SIG-M5 (cell line): ENCODE measurements around the gene STPG3.

Source experiments
- DNase-seq: peaks from one replicate; lab custom pipeline; 2025; lab: John Stamatoyannopoulos, UW

The STPG3 gene

GRCh38 chr9:137251194-137251461 is at the start of gene STPG3:
Gene STPG3, plus strand, starts transcription at chr9:137251286. Its CDS starts 1 bp downstream, at chr9:137251287.
- no peak for DNase-seq

GRCh38 chr9:137202966-137203365 is 48.1 kb upstream of the STPG3 start:
- no peak for DNase-seq

GRCh38 chr9:137204731-137205125 is 46.4 kb upstream of the STPG3 start:
- no peak for DNase-seq

- peak; percentile 19 for DNase-seq
Observed at GRCh38 chr9:137205126-137206069, 45.7 kb upstream of the STPG3 start, which contains the start of the genes NDOR1 and TMEM203. Gene NDOR1, plus strand, starts transcription at chr9:137205700. Its CDS starts 78 bp downstream, at chr9:137205778. Gene TMEM203, minus strand, starts transcription at chr9:137205648. Its CDS starts 234 bp downstream, at chr9:137205414.

- DNase-seq, result no peak
Observed at GRCh38 chr9:137206602-137207001, 44.5 kb upstream of the STPG3 start.

GRCh38 chr9:137211532-137211931 is 39.6 kb upstream of the STPG3 start:
- no peak for DNase-seq

GRCh38 chr9:137212520-137212919 is 38.6 kb upstream of the STPG3 start:
- DNase-seq, result no peak

- no peak for DNase-seq
Observed at GRCh38 chr9:137213160-137214060, 37.7 kb upstream of the STPG3 start.

- no peak for DNase-seq
Observed at GRCh38 chr9:137214620-137215019, 36.5 kb upstream of the STPG3 start.

GRCh38 chr9:137215196-137215986 is 35.7 kb upstream of the STPG3 start:
- DNase-seq, result no peak

GRCh38 chr9:137216188-137216965 is 34.7 kb upstream of the STPG3 start:
- DNase-seq, result no peak

- no peak for DNase-seq
Observed at GRCh38 chr9:137217276-137218211, 33.5 kb upstream of the STPG3 start.

GRCh38 chr9:137218212-137218753 is 32.8 kb upstream of the STPG3 start:
- DNase-seq, result no peak

GRCh38 chr9:137218754-137219271 is 32.3 kb upstream of the STPG3 start:
- DNase-seq, result no peak

GRCh38 chr9:137219757-137220316 is 31.2 kb upstream of the STPG3 start:
- DNase-seq, result no peak

GRCh38 chr9:137220317-137221094 is 30.6 kb upstream of the STPG3 start:
- no peak for DNase-seq

- no peak for DNase-seq
Observed at GRCh38 chr9:137221095-137221505, 30.0 kb upstream of the STPG3 start.

- DNase-seq, result no peak
Observed at GRCh38 chr9:137221506-137222111, 29.5 kb upstream of the STPG3 start.
